Measurements from ENCODE around the gene MAP3K5.

GRCh38 chr6:136726837-136727557, 65.3 kb downstream of the MAP3K5 start:
- TF ChIP-seq SNAI2 (CRISPR knock-in tag; IDR thresholded peaks at IDR 0.05) (no peak), TSHZ2 (CRISPR knock-in tag; IDR thresholded peaks at IDR 0.05) (no peak), RARB (CRISPR knock-in tag; IDR thresholded peaks at IDR 0.05) (no peak), TOX (CRISPR knock-in tag; IDR thresholded peaks at IDR 0.05; ENCODE audit: borderline replicate concordance) (no peak), OSR1 (CRISPR knock-in tag; IDR thresholded peaks at IDR 0.05) (no peak)
